ENCODE measurements around the gene LTBP3.
A peak's percentile ranks its signal among the peaks of the same experiment; 100 is the strongest.
"Not testable (repeated sequence)": the region's sequence is repeated elsewhere in the genome, so short reads cannot be mapped to it uniquely, and the experiment has no call there.

Gene LTBP3

DNA sequence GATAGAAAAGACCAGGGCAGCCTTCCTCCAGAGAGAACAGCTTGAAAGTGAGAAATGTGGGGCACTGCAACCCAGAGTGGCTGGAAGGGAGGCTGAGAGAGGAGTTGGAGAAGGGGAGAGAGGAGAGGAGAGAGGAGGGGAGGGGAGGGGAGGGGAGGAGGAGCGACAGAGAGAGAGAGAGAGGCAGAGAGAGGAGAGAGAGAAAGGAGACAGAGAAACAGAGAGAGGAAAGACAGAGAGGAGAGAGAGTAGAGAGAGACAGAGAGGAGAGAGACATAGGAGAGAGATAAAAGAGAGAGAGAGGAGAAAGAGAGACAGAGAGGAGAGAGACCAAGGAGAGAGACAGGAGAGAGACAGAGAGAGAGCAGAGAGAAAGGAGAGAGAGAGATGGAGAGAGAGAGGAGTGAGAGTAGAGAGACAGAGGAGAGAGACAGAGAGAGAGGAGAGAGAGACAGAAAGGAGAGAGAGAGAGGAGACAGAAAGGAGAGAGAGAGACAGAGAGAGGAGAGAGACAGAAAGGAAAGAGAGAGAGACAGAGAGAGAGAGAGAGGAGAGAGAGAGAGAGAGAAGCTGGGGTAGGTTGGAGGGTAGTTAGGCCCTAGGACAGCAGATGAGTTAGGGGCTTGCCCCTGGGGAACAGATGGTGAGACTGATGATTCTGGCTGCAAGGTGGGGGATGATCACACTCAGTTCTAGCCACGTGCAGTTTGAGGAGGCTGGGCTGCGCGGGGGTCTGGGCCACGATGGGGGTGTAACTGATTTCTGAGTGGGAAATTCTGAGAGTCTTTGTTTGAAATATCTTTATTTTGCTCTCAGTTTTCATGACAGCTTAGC, 41.8 kb downstream of the LTBP3 start:
- Histone ChIP-seq H3K27ac (ENCODE audit: low read depth, low read length) (no peak overlapping the region), H3K4me1 (ENCODE audit: control insufficient read depth, low read length) (peaks cover 7% of the 10 kb centered on the region; the same call in 1 of the 2 replicates)

DNA sequence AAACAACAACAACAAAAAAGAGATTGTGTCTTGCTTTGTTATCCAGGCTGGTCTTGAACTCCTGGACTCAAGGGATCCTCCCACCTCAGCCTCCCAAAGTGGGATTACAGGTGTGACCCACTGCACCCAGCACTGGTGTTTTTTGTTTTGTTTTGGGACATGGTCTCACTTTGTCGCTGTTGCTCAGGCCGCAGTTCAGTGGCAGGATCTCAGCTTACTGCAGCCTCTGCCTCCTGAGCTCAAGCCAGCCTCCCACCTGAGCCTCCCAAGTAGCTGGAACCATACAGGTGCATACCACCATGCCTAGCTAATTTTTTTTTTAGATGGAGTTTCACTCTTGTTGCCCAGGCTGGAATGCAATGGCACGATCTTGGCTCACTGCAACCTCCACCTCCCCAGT, 45.8 kb downstream of the LTBP3 start:
- not testable (repeated sequence) for H3K4me2 ChIP-seq (ENCODE audit: low read length); H3K9me3 ChIP-seq (ENCODE audit: control insufficient read depth, insufficient read depth, low read length); H3K36me3 ChIP-seq (ENCODE audit: control insufficient read depth, low read length); H3K4me3 ChIP-seq (ENCODE audit: low read length); H3K27me3 ChIP-seq (ENCODE audit: control insufficient read depth, low read length); H4K20me1 ChIP-seq (ENCODE audit: control insufficient read depth, insufficient read depth, low read depth, low read length); H3K79me2 ChIP-seq (ENCODE audit: control insufficient read depth, low read length); H3K27ac ChIP-seq (ENCODE audit: low read depth, low read length); H3K9me2 ChIP-seq (replicated peaks; ENCODE audit: control insufficient read depth, low read length)
- peaks cover 41% of the 10 kb centered on the region for H3K4me1 ChIP-seq (ENCODE audit: control insufficient read depth, low read length)
- H3F3A ChIP-seq (ENCODE audit: control insufficient read depth, insufficient read depth), result peaks cover 30% of the 10 kb centered on the region

More for the DNA sequence above, 41.8 kb downstream of the LTBP3 start:
- TF ChIP-seq EZH2phosphoT487 (IDR thresholded peaks at IDR 0.05; ENCODE audit: borderline replicate concordance, low read length), result no peak
- TF ChIP-seq, protein P1, sequence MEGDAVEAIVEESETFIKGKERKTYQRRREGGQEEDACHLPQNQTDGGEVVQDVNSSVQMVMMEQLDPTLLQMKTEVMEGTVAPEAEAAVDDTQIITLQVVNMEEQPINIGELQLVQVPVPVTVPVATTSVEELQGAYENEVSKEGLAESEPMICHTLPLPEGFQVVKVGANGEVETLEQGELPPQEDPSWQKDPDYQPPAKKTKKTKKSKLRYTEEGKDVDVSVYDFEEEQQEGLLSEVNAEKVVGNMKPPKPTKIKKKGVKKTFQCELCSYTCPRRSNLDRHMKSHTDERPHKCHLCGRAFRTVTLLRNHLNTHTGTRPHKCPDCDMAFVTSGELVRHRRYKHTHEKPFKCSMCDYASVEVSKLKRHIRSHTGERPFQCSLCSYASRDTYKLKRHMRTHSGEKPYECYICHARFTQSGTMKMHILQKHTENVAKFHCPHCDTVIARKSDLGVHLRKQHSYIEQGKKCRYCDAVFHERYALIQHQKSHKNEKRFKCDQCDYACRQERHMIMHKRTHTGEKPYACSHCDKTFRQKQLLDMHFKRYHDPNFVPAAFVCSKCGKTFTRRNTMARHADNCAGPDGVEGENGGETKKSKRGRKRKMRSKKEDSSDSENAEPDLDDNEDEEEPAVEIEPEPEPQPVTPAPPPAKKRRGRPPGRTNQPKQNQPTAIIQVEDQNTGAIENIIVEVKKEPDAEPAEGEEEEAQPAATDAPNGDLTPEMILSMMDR (IDR thresholded peaks at IDR 0.05; ENCODE audit: low read depth, low read length, poor library complexity, severe bottlenecking), result no peak
- Histone ChIP-seq H3F3A (ENCODE audit: control insufficient read depth, insufficient read depth) (peaks cover 11% of the 10 kb centered on the region), H4K20me1 (ENCODE audit: control insufficient read depth, insufficient read depth, low read depth, low read length) (no peaks in the 10 kb centered on the region), H3K79me2 (ENCODE audit: control insufficient read depth, low read length) (no peaks in the 10 kb centered on the region), H3K27me3 (ENCODE audit: control insufficient read depth, low read length) (no peaks in the 10 kb centered on the region; the same call in 1 of the 2 replicates), H3K9me3 (ENCODE audit: control insufficient read depth, insufficient read depth, low read length) (no peaks in the 10 kb centered on the region), H3K9me2 (replicated peaks; ENCODE audit: control insufficient read depth, low read length) (no peaks in the 10 kb centered on the region), H3K4me3 (ENCODE audit: low read length) (no peak overlapping the region), H3K4me2 (ENCODE audit: low read length) (no peak overlapping the region), H3K36me3 (ENCODE audit: control insufficient read depth, low read length) (no peaks in the 10 kb centered on the region)

DNA sequence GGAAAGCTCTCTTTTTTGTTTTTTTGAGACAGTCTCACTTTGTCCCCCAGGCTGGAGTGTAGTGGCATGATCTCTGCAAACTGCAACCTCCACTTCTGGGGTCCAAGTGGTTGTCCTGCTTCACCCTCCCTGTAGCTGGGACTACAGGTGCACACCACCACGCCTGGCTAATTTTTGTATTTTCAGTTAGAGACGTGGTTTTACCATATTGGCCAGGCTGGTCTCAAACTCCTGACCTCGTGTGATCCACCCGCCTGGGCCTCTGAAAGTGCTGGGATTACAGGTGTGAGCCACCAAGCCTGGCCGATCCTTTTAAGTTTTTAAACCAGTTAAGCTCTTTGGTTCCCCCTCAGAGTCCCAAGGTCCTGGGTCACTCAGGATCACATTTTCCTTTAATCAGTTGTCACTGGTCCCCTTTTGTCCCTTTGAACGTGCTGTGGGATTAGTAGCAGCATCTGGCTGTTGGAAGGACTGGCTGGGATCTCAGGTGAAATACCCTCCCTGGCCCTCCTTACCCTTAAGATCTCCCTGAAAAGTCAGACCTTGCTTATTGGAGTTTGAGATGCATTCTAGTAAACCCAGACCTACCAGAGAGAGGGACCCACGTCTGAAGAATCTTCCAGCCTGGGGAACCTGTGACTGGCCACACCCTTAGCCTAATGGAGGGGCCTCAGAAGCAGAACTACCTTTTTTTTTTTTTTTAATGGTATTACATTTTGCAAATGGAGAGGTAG, 51.2 kb downstream of the LTBP3 start:
- Histone ChIP-seq H3K4me1 (ENCODE audit: control insufficient read depth, low read length) (peaks cover 84% of the 10 kb centered on the region), H3F3A (ENCODE audit: control insufficient read depth, insufficient read depth) (peaks cover 75% of the 10 kb centered on the region), H3K36me3 (ENCODE audit: control insufficient read depth, low read length) (peaks cover 48% of the 10 kb centered on the region), H3K27me3 (ENCODE audit: control insufficient read depth, low read length) (no peaks in the 10 kb centered on the region), H4K20me1 (ENCODE audit: control insufficient read depth, insufficient read depth, low read depth, low read length) (peaks cover 23% of the 10 kb centered on the region), H3K9me3 (ENCODE audit: control insufficient read depth, insufficient read depth, low read length) (no peaks in the 10 kb centered on the region), H3K27ac (ENCODE audit: low read depth, low read length) (peak overlapping the region; percentile 99), H3K4me3 (ENCODE audit: low read length) (peak overlapping the region; percentile 85), H3K4me2 (ENCODE audit: low read length) (peak overlapping the region; percentile 92), H3K79me2 (ENCODE audit: control insufficient read depth, low read length) (peaks cover 44% of the 10 kb centered on the region), H3K9me2 (replicated peaks; ENCODE audit: control insufficient read depth, low read length) (no peaks in the 10 kb centered on the region)
- TF ChIP-seq EZH2phosphoT487 (IDR thresholded peaks at IDR 0.05; ENCODE audit: borderline replicate concordance, low read length), result no peak
- TF ChIP-seq, protein P1 (IDR thresholded peaks at IDR 0.05; ENCODE audit: low read depth, low read length, poor library complexity, severe bottlenecking), result no peak

Measured in DOHH2 (cell line).